HG03060 (cell line): ENCODE results near the gene SCN1A.
A peak's percentile ranks its signal among the peaks of the same experiment; 100 is the strongest.
"Not testable (repeated sequence)": the region's sequence is repeated elsewhere in the genome, so short reads cannot be mapped to it uniquely, and the experiment has no call there.

Experiments used
- ATAC-seq: cut with Tn5 transposase; IDR thresholded peaks from one replicate; pipeline ENCODE4 v1.9.1; 2021; ENCODE audit warnings: low read depth, moderate number of reproducible peaks; ENCODE audit not compliant: unreplicated experiment

Gene SCN1A

GRCh38 chr2:166000401-166000800 is 127.4 kb downstream of the SCN1A start:
- no peak for ATAC-seq

GRCh38 chr2:165990846-165991245 is 137.0 kb downstream of the SCN1A start:
- ATAC-seq, result no peak

- ATAC-seq, result no peak
Observed at GRCh38 chr2:165989851-165990250, 138.0 kb downstream of the SCN1A start.

GRCh38 chr2:165985120-165985519 is 142.7 kb downstream of the SCN1A start:
- no peak for ATAC-seq

GRCh38 chr2:165972161-165972560 is 155.7 kb downstream of the SCN1A start:
- ATAC-seq, result not testable (repeated sequence)

GRCh38 chr2:165970663-165971062 is 157.2 kb downstream of the SCN1A start:
- no peak for ATAC-seq

GRCh38 chr2:165969227-165969626 is 158.6 kb downstream of the SCN1A start:
- no peak for ATAC-seq

GRCh38 chr2:165967746-165968145 is 160.1 kb downstream of the SCN1A start:
- no peak for ATAC-seq

- ATAC-seq, result no peak
Observed at GRCh38 chr2:165961818-165962217, 166.0 kb downstream of the SCN1A start.

- no peak for ATAC-seq
Observed at GRCh38 chr2:165959371-165959770, 168.4 kb downstream of the SCN1A start.

GRCh38 chr2:165958313-165958960 is 169.4 kb downstream of the SCN1A start:
- no peak for ATAC-seq

- no peak for ATAC-seq
Observed at GRCh38 chr2:165957030-165957675, 170.7 kb downstream of the SCN1A start.

GRCh38 chr2:165953655-165954606 is 173.9 kb downstream of the SCN1A start, which contains the start of gene TTC21B:
TSS of gene TTC21B (minus strand) at chr2:165953776. CDS start at chr2:165953705, 71 bp downstream.
- peak; percentile 83 for ATAC-seq

- ATAC-seq, result peak; percentile 16
Observed at GRCh38 chr2:165953306-165953654, 174.5 kb downstream of the SCN1A start.

GRCh38 chr2:165952741-165953211 is 175.0 kb downstream of the SCN1A start:
- ATAC-seq, result no peak

- no peak for ATAC-seq
Observed at GRCh38 chr2:165952085-165952484, 175.7 kb downstream of the SCN1A start.

GRCh38 chr2:165950438-165950837 is 177.4 kb downstream of the SCN1A start:
- no peak for ATAC-seq

GRCh38 chr2:165941827-165942226 is 186.0 kb downstream of the SCN1A start:
- ATAC-seq, result no peak

- ATAC-seq, result no peak
Observed at GRCh38 chr2:165938237-165938636, 189.6 kb downstream of the SCN1A start.
